ENCODE measurements around the gene SLC9A3. TPM values are rescaled to one million over a fixed set of nuclear protein-coding genes. Genes with fewer than 3 reads are reported as not detected.

The SLC9A3 gene
- total RNA-seq, 4 donors from 2014 or later: 1.7 to 4.5 (median 2.9) TPM

- no peak for DNase-seq
- intact Hi-C loops (cut with DNase I; ENCODE audit: low total_unique reads) (no loop called here), in situ Hi-C loops (cut with MboI; ENCODE audit: low sequenced_read_pairs in 4 of 4) (no loop called here)
- no peak overlapping the region for H3K27ac ChIP-seq
- peaks cover 3 to 20% (median 12%) of the 10 kb centered on the region in 3 donors for H3K27me3 ChIP-seq
- H3K4me1 ChIP-seq: no peaks in the 10 kb centered on the region
- ATAC-seq: no peak
- no peak overlapping the region for H3K4me3 ChIP-seq
- H3K36me3 ChIP-seq: no peaks in the 10 kb centered on the region
- TF ChIP-seq CTCF (IDR thresholded peaks at IDR 0.05 in 4 of 5, conservative IDR thresholded peaks at IDR 0.05 in 1 of 5) (no peak), POLR2A (IDR thresholded peaks at IDR 0.05) (no peak)
- H3K9me3 ChIP-seq: no peaks in the 10 kb centered on the region
These were observed 93.9 kb downstream of the SLC9A3 start for GRCh38 chr5:430214-430925.

GRCh38 chr5:429453-430188 is 94.6 kb downstream of the SLC9A3 start:
- no peak for TF ChIP-seq CTCF (IDR thresholded peaks at IDR 0.05 in 4 of 5, conservative IDR thresholded peaks at IDR 0.05 in 1 of 5)
- no peak for TF ChIP-seq POLR2A (IDR thresholded peaks at IDR 0.05)
- Histone ChIP-seq H3K36me3 (no peaks in the 10 kb centered on the region), H3K9me3 (no peaks in the 10 kb centered on the region), H3K27ac (no peak overlapping the region), H3K4me1 (no peaks in the 10 kb centered on the region), H3K4me3 (no peak overlapping the region), H3K27me3 (peaks cover 3 to 20% (median 12%) of the 10 kb centered on the region in 3 donors)
- ATAC-seq: no peak
- intact Hi-C loops (cut with DNase I; ENCODE audit: low total_unique reads) (no loop called here), in situ Hi-C loops (cut with MboI; ENCODE audit: low sequenced_read_pairs in 4 of 4) (no loop called here)
- no peak for DNase-seq

- no peaks in the 10 kb centered on the region for H3K4me1 ChIP-seq
- H3K27me3 ChIP-seq: peaks cover 3 to 20% (median 12%) of the 10 kb centered on the region in 3 donors
- H3K36me3 ChIP-seq: no peaks in the 10 kb centered on the region
- no peak for DNase-seq
- no peak for ATAC-seq
- no peak overlapping the region for H3K4me3 ChIP-seq
- H3K9me3 ChIP-seq: no peaks in the 10 kb centered on the region
- H3K27ac ChIP-seq: no peak overlapping the region
- intact Hi-C loops (cut with DNase I; ENCODE audit: low total_unique reads): no loop called here
- TF ChIP-seq CTCF (IDR thresholded peaks at IDR 0.05 in 4 of 5, conservative IDR thresholded peaks at IDR 0.05 in 1 of 5): no peak
- no peak for TF ChIP-seq POLR2A (IDR thresholded peaks at IDR 0.05)
- in situ Hi-C loops (cut with MboI; ENCODE audit: low sequenced_read_pairs in 4 of 4): no loop called here
These were observed 95.3 kb downstream of the SLC9A3 start for GRCh38 chr5:428754-429452.

DNA sequence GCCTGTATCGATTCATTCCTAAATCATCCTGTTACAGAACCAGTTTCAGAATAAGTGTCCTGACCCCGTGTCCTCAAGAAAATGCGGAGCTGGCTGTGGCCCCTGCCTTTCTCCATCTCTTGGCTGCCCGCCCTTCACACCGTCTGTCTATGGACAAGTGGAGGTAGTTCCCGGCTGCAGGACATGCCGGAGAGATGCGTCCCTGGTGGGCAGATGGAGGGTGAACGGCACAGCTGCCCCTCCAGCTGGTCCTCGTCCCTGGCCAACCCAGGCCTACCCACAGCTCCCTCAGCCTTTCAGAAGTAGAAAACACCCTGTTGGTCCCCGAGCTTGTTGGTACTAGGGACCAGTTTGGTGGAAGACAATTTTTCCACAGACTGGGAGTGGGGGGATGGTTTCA is 96.0 kb downstream of the SLC9A3 start:
- no peak for ATAC-seq
- intact Hi-C loops (cut with DNase I; ENCODE audit: low total_unique reads): no loop called here
- no peak for DNase-seq

More for the DNA sequence above, 96.0 kb downstream of the SLC9A3 start:
- TF ChIP-seq POLR2A (IDR thresholded peaks at IDR 0.05): no peak
- no peak for TF ChIP-seq CTCF (IDR thresholded peaks at IDR 0.05 in 4 of 5, conservative IDR thresholded peaks at IDR 0.05 in 1 of 5)
- H3K9me3 ChIP-seq: no peaks in the 10 kb centered on the region
- peaks cover 3 to 20% (median 12%) of the 10 kb centered on the region in 3 donors for H3K27me3 ChIP-seq
- no peaks in the 10 kb centered on the region for H3K4me1 ChIP-seq
- H3K36me3 ChIP-seq: no peaks in the 10 kb centered on the region
- no peak overlapping the region for H3K4me3 ChIP-seq
- H3K27ac ChIP-seq: no peak overlapping the region
- in situ Hi-C loops (cut with MboI; ENCODE audit: low sequenced_read_pairs in 4 of 4): no loop called here

Data from gastrocnemius medialis (tissue), 4 donors.